Heart right ventricle (tissue), 16 donors: ENCODE data around the gene FYN. TPM values are rescaled to one million over a fixed set of nuclear protein-coding genes. Genes with fewer than 3 reads are reported as not detected.

ENCODE experiments used
- ATAC-seq, 8 donors: fragments of 200-7000 bp; cut with Tn5 transposase; one replicate each; pipeline ENCODE4 v1.9.1; 2020; ENCODE audit warnings: mild to moderate bottlenecking in 8 of 8, moderate library complexity in 8 of 8, moderate number of reproducible peaks in 1 of 8
- DNase-seq, 2 donors: peaks; one replicate each; pipeline ENCODE4 v3.0.0-alpha.2; 2020
- H3K27ac ChIP-seq, 10 donors: fragments of 200-600 bp; sonication (generic) in 2 of 10; one replicate each; pipeline versions ENCODE4 v1.5.0 to v1.8.0; 2020 to 2022; ENCODE audit warnings: mild to moderate bottlenecking in 3 of 10
- H3K27me3 ChIP-seq, 7 donors: fragments of 200-600 bp; one replicate each; pipeline ENCODE4 v1.8.0; 2021 to 2022; ENCODE audit warnings: mild to moderate bottlenecking in 2 of 7
- H3K36me3 ChIP-seq, 9 donors: fragments of 200-600 bp; sonication (generic) in 1 of 9; one replicate each; pipeline versions ENCODE4 v1.5.0 to v1.8.0; 2020 to 2022; ENCODE audit warnings: mild to moderate bottlenecking in 2 of 9
- H3K4me1 ChIP-seq, 9 donors: fragments of 200-600 bp; sonication (generic) in 1 of 9; one replicate each; pipeline versions ENCODE4 v1.5.0 to v1.8.0; 2020 to 2022; ENCODE audit warnings: mild to moderate bottlenecking in 4 of 9
- H3K4me3 ChIP-seq, 10 donors: fragments of 200-600 bp; sonication (generic) in 2 of 10; one replicate each; pipeline versions ENCODE4 v1.5.0 to v1.8.0; 2020 to 2022; ENCODE audit warnings: mild to moderate bottlenecking in 7 of 10, moderate library complexity in 2 of 10
- H3K9me3 ChIP-seq, 11 donors: fragments of 200-600 bp in 10 of 11; sonication (generic) in 2 of 11; one replicate each; pipeline versions ENCODE4 v1.5.0 to v1.8.0; 2013 to 2022; ENCODE audit warnings: mild to moderate bottlenecking in 2 of 11, control low read depth in 1 of 11, moderate library complexity in 1 of 11
- WGBS, 2 donors: extraction: QIAGEN DNeasy Blood & Tissue Kit; methylation state at CpG; one replicate each; pipeline ENCODE4 v1.1.7; 2013; ENCODE audit warnings: inconsistent platforms in 1 of 2; 5-methylcytosine and 5-hydroxymethylcytosine counted together
- intact Hi-C, 10 donors: fragments of 100-400 bp; cut with DNase I; formaldehyde crosslinking; loops; one replicate each; pipeline versions ENCODE4 v1.11.1 to v1.14.2; 2022
- polyA plus RNA-seq, 2 donors: library from polyadenylated mRNA; stranded (reverse); fragments of 200-250 nt; gene quantifications; one replicate each; pipeline ENCODE4 v1.2.3, GENCODE V29; 2013
- total RNA-seq, 10 donors: library from RNA; stranded (reverse); fragmentation: NEBNext Ultra II Directional in 3 of 10; extraction: Animal tissue kit (Norgen Biotek cat#: 25700) in 3 of 10; gene quantifications; one replicate each; pipeline versions ENCODE4 v1.2.1 to v1.2.4, GENCODE V29; 2021 to 2023
- TF ChIP-seq, protein P1 (sequence below), 9 donors: fragments of 200-600 bp; sonication (generic) in 2 of 9; IDR thresholded peaks; one replicate each; pipeline versions ENCODE4 v1.5.0 to v1.8.0; 2021 to 2022; ENCODE audit warnings: antibody characterized with exemption in 9 of 9, mild to moderate bottlenecking in 5 of 9, moderate library complexity in 1 of 9
- donor health status: Arrhythmogenic right ventricular cardiomyopathy.
- donor health status: ischemic (EF 13 %, LVEDD 7.1; RV severe dilation, severe dysfunction).
- donor health status: healthy with polysubstance abuse.
- donor health status: DM: no; HTN: yes; CAD: no.
- donor health status: DM: no; HTN: no; CAD: no.
- donor health status: ischemic (EF 25% LVEDD 6.9; RV normal size, moderate dysfunction).
- donor health status: ischemic (EF 25% LVEDD 5.7; RV mildly dilated, moderate dysfunction).
- donor health status: healthy.
- donor health status: DM: yes; HTN: yes; CAD: no.
- donor health status: Ischemic cardiomyopathy.
- donor health status: ischemic (EF 35%, LVEDD 5.7; RV mildly dilated, moderate dysfunction).
- donor health status: nonischemic (EF 11% LVEDD 7.7; RV severe dilation, severe dysfunction).
- donor health status: DM: yes; HTN: yes; CAD: no.
- donor health status: PGD.
- donor health status: ischemic (EF 29% LVEDD 5.4; RV normal size, mild dysfunction).
- donor health status: nonischemic (EF 23%, LVEDD 6.1; RV moderate dilation, normal function).

Gene FYN
- total and polyA plus RNA-seq, 12 donors: 19.1 to 58.1 (median 42.2) TPM

DNA sequence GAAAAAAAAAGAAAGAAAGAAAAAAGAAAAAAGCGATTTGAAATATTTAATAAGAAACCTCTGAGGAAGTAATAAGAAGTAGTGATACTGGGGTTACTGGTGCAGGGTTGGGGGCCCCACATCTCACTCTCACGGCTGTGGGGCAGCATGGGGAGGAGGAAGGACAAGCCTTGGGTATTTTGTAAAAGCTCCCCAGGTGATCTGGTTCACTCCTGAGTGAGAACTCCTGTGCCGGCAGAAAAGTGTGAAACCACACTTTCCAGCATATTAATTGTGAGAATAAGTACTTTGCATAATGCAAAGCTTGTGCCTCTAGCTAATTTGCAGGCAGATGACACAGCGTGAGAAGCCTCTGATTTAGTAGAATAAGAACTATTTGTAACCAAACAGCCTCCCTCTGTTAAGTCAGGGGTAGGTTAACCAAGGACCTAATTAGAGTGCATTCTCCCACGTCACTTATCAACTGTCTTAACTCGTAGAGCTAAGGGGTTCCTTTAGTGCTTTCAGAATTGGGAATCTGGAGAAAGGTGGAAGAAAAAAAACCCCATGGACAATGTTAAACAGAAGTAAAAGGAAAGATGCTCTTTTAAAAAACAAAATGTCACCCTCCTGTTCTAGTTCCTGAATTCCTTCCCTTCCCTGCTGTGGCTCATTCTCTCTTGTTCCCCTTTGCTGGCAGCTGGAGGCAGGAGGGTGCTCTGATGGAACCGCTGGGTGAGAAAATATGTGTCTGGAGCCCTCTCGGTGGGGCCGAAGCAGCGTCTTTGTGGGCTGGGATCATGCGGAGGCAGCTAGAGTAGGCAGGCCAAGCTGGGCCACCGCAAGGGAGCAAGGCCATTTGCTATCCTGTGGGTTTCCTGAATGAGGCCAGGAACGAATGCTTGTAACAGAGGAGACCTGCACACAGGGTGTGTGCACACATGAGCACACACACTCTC, 108.7 kb downstream of the FYN start:
- 72 to 74% methylated on average over 13 of the region's 13 CpGs for WGBS, 2 donors
- intact Hi-C loops: loop anchor here in 1 of 10 donors (5.0 kb wide), 1 partner anchor 108 kb away; the partner anchor contains the start of gene FYN
- peaks cover 2 to 94% (median 81%) of the 10 kb centered on the region in 9 donors for H3K4me1 ChIP-seq

DNA sequence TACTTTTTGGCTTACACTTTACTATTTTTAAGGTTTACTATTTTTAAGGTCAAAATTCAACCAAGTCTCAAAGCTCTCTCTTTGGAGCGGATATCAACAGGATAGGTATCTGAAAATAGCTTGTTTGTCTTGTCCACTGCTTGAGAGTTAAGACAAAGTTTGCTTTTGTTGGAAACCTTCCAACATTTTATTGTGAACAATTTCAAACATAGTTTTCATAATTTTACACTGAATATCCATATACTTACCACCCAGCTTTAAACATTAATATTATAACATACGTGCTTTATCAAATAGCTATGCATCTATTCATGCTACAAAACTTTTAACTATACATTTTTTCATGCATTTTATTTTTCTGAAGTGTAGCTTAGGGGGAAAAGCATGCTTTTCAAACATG, 109.9 kb downstream of the FYN start:
- peak in 1 of 8 donors; percentile 23 for ATAC-seq
- Histone ChIP-seq H3K36me3 (no peaks in the 10 kb centered on the region), H3K27ac (peak overlapping the region in 8 of 10 donors; percentile 24 to 84 (median 56)), H3K4me1 (peaks cover 5 to 96% (median 85%) of the 10 kb centered on the region in 9 donors), H3K4me3 (no peak overlapping the region), H3K27me3 (no peaks in the 10 kb centered on the region), H3K9me3 (no peaks in the 10 kb centered on the region)
- whole genome bisulfite sequencing, 2 donors: 49 to 53% methylated on average over 2 of the region's 2 CpGs
- TF ChIP-seq, protein P1, sequence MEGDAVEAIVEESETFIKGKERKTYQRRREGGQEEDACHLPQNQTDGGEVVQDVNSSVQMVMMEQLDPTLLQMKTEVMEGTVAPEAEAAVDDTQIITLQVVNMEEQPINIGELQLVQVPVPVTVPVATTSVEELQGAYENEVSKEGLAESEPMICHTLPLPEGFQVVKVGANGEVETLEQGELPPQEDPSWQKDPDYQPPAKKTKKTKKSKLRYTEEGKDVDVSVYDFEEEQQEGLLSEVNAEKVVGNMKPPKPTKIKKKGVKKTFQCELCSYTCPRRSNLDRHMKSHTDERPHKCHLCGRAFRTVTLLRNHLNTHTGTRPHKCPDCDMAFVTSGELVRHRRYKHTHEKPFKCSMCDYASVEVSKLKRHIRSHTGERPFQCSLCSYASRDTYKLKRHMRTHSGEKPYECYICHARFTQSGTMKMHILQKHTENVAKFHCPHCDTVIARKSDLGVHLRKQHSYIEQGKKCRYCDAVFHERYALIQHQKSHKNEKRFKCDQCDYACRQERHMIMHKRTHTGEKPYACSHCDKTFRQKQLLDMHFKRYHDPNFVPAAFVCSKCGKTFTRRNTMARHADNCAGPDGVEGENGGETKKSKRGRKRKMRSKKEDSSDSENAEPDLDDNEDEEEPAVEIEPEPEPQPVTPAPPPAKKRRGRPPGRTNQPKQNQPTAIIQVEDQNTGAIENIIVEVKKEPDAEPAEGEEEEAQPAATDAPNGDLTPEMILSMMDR (IDR thresholded peaks at IDR 0.05): no peak
- DNase-seq: no peak
- intact Hi-C loops: loop anchor here in 1 of 10 donors (5.0 kb wide), 1 partner anchor 109 kb away; the partner anchor contains the start of gene FYN

More for the DNA sequence above, 108.7 kb downstream of the FYN start:
- no peaks in the 10 kb centered on the region for H3K27me3 ChIP-seq
- no peak for ATAC-seq
- H3K4me3 ChIP-seq: no peak overlapping the region
- H3K36me3 ChIP-seq: no peaks in the 10 kb centered on the region
- no peak for DNase-seq
- peak overlapping the region in 4 of 10 donors; percentile 16 to 80 (median 42) for H3K27ac ChIP-seq
- no peaks in the 10 kb centered on the region for H3K9me3 ChIP-seq
- TF ChIP-seq, protein P1 (IDR thresholded peaks at IDR 0.05): no peak

DNA sequence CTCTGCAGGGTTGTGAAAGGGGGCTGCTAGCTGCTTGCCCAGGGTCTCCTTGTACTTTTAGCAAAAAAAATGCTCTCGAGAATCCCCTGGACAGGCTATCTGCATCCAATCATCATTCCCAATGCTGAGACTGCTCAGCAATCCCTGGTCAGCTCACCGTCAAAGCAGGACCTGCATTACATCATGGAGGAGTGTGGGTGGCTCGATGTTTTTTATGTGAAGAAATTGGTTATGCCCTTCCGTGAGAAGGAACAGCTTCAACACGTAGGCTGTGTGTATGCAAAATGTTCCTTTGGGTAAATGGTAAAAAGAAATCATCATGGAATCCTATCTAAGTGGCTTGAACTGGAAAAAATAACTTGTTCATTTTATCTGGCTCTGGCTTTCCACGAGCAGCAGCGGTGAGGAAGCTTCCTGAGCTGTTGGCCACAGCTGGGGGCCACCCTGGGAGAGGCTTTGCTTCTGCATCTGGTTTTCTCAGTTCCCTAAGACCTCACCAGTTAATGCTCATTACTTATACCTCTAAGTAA, 111.4 kb downstream of the FYN start:
- peak in 5 of 8 donors; percentile 15 to 45 (median 39) for ATAC-seq
- peak overlapping the region in 9 of 10 donors; percentile 3 to 84 (median 45) for H3K27ac ChIP-seq
- H3K9me3 ChIP-seq: no peaks in the 10 kb centered on the region
- no peak for DNase-seq
- no peaks in the 10 kb centered on the region for H3K27me3 ChIP-seq
- peaks cover 5 to 98% (median 86%) of the 10 kb centered on the region in 9 donors for H3K4me1 ChIP-seq
- TF ChIP-seq, protein P1 (IDR thresholded peaks at IDR 0.05): no peak
- 56 to 62% methylated on average over 7 of the region's 7 CpGs for WGBS, 2 donors
- intact Hi-C loops: loop anchor here in 1 of 10 donors (5.0 kb wide), 1 partner anchor 110 kb away; the partner anchor contains the start of gene FYN
- H3K36me3 ChIP-seq: no peaks in the 10 kb centered on the region
- no peak overlapping the region for H3K4me3 ChIP-seq

DNA sequence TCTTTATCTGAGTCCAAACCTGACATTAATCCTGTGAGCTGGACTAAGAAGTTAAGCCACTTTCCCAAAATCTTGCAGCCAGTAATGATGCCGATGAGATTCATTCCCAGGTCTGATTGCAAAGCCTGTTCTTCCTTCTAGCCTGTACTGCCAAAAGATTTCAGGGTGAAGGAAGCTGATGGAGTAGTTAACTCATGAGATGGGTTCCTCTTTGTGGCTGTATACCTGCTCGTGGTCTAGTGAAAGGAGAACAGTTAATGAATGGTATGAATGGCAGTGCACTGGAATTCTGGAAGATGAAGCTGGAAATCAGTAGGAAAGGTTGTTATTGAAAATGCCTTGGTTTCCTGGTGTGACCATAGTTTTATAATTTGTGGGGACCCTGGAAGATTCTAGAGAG, 112.0 kb downstream of the FYN start:
- peak overlapping the region in 9 of 10 donors; percentile 3 to 84 (median 45) for H3K27ac ChIP-seq
- intact Hi-C loops: loop anchor here in 1 of 10 donors (5.0 kb wide), 1 partner anchor 111 kb away; the partner anchor contains the start of gene FYN
- 69 to 77% methylated on average over 2 of the region's 2 CpGs for WGBS, 2 donors

More for the DNA sequence above, 112.0 kb downstream of the FYN start:
- Histone ChIP-seq H3K9me3 (no peaks in the 10 kb centered on the region), H3K4me3 (no peak overlapping the region), H3K27me3 (no peaks in the 10 kb centered on the region), H3K36me3 (no peaks in the 10 kb centered on the region), H3K4me1 (peaks cover 5 to 98% (median 80%) of the 10 kb centered on the region in 9 donors)
- no peak for DNase-seq
- ATAC-seq: no peak
- TF ChIP-seq, protein P1 (IDR thresholded peaks at IDR 0.05): no peak
